Activated naive CD8-positive, alpha-beta T cell treated with anti-CD3 and anti-CD28 coated beads for 36 hours (primary cell): ENCODE data around the gene SEC24D. TPM values are rescaled to one million over a fixed set of nuclear protein-coding genes. Genes with fewer than 3 reads are reported as not detected.

Source experiments
- DNase-seq: peaks from one replicate; pipeline ENCODE4 v3.0.0; 2021
- H3K27ac Mint-ChIP-seq: one replicate; pipeline ENCODE4 v1.8.0; 2022; ENCODE audit warnings: mild to moderate bottlenecking, moderate library complexity, mixed read lengths
- H3K27me3 Mint-ChIP-seq: one replicate; pipeline ENCODE4 v1.8.0; 2022; ENCODE audit warnings: mild to moderate bottlenecking, mixed read lengths
- H3K36me3 Mint-ChIP-seq: one replicate; pipeline ENCODE4 v1.8.0; 2021; ENCODE audit warnings: mild to moderate bottlenecking, mixed read lengths
- H3K4me1 Mint-ChIP-seq: one replicate; pipeline ENCODE4 v1.8.0; 2021; ENCODE audit warnings: mixed read lengths
- H3K4me3 Mint-ChIP-seq: one replicate; pipeline ENCODE4 v1.8.0; 2022; ENCODE audit warnings: mild to moderate bottlenecking, moderate library complexity, mixed read lengths
- H3K9me3 Mint-ChIP-seq: one replicate; pipeline ENCODE4 v1.8.0; 2022; ENCODE audit warnings: mixed read lengths
- total RNA-seq, 2 experiments: library from RNA; stranded (reverse); gene quantifications; one replicate each; pipeline ENCODE4 v1.2.3, GENCODE V29; 2021

SEC24D gene
- total RNA-seq, 2 experiments from 2014 or later: 19.6 to 22.5 TPM

GRCh38 chr4:118829107-118829506 is 6.8 kb downstream of the SEC24D start:
- H3K27me3 Mint-ChIP-seq: no peaks in the 10 kb centered on the region
- H3K36me3 Mint-ChIP-seq: peaks cover 19% of the 10 kb centered on the region
- no peak overlapping the region for H3K4me3 Mint-ChIP-seq
- H3K27ac Mint-ChIP-seq: no peak overlapping the region
- no peaks in the 10 kb centered on the region for H3K9me3 Mint-ChIP-seq
- DNase-seq: no peak
- peaks cover 24% of the 10 kb centered on the region for H3K4me1 Mint-ChIP-seq

- no peak for DNase-seq
- peaks cover 17% of the 10 kb centered on the region for H3K4me1 Mint-ChIP-seq
- no peak overlapping the region for H3K4me3 Mint-ChIP-seq
- no peaks in the 10 kb centered on the region for H3K27me3 Mint-ChIP-seq
- no peak overlapping the region for H3K27ac Mint-ChIP-seq
- peaks cover 19% of the 10 kb centered on the region for H3K36me3 Mint-ChIP-seq
- H3K9me3 Mint-ChIP-seq: no peaks in the 10 kb centered on the region
Observed at GRCh38 chr4:118826723-118827444, 9.0 kb downstream of the SEC24D start.

- no peak for DNase-seq
- Mint-ChIP-seq H3K27ac (no peak overlapping the region), H3K9me3 (no peaks in the 10 kb centered on the region), H3K4me3 (no peak overlapping the region), H3K4me1 (peaks cover 17% of the 10 kb centered on the region), H3K27me3 (no peaks in the 10 kb centered on the region), H3K36me3 (peaks cover 20% of the 10 kb centered on the region)
Observed at GRCh38 chr4:118825799-118826198, 10.1 kb downstream of the SEC24D start.

- H3K4me3 Mint-ChIP-seq: no peak overlapping the region
- no peak for DNase-seq
- H3K4me1 Mint-ChIP-seq: peaks cover 17% of the 10 kb centered on the region
- H3K27ac Mint-ChIP-seq: no peak overlapping the region
- peaks cover 18% of the 10 kb centered on the region for H3K36me3 Mint-ChIP-seq
- no peaks in the 10 kb centered on the region for H3K27me3 Mint-ChIP-seq
- no peaks in the 10 kb centered on the region for H3K9me3 Mint-ChIP-seq
Observed at GRCh38 chr4:118824141-118824540, 11.8 kb downstream of the SEC24D start.

GRCh38 chr4:118823471-118823870 is 12.5 kb downstream of the SEC24D start:
- Mint-ChIP-seq H3K36me3 (peaks cover 12% of the 10 kb centered on the region), H3K9me3 (no peaks in the 10 kb centered on the region), H3K27me3 (no peaks in the 10 kb centered on the region), H3K27ac (no peak overlapping the region), H3K4me3 (no peak overlapping the region), H3K4me1 (peaks cover 14% of the 10 kb centered on the region)
- DNase-seq: no peak

GRCh38 chr4:118821590-118822293 is 14.2 kb downstream of the SEC24D start:
- Mint-ChIP-seq H3K4me3 (no peak overlapping the region), H3K27ac (no peak overlapping the region), H3K36me3 (peaks cover 12% of the 10 kb centered on the region), H3K4me1 (peaks cover 11% of the 10 kb centered on the region), H3K9me3 (no peaks in the 10 kb centered on the region), H3K27me3 (no peaks in the 10 kb centered on the region)
- DNase-seq: no peak

- Mint-ChIP-seq H3K4me3 (no peak overlapping the region), H3K4me1 (peaks cover 3% of the 10 kb centered on the region), H3K27me3 (no peaks in the 10 kb centered on the region), H3K9me3 (no peaks in the 10 kb centered on the region), H3K27ac (no peak overlapping the region), H3K36me3 (peaks cover 10% of the 10 kb centered on the region)
- DNase-seq: no peak
Observed at GRCh38 chr4:118817178-118817930, 18.6 kb downstream of the SEC24D start.

GRCh38 chr4:118816538-118817177 is 19.3 kb downstream of the SEC24D start:
- DNase-seq: no peak
- Mint-ChIP-seq H3K4me1 (peaks cover 2% of the 10 kb centered on the region), H3K36me3 (peaks cover 10% of the 10 kb centered on the region), H3K9me3 (no peaks in the 10 kb centered on the region), H3K4me3 (no peak overlapping the region), H3K27ac (no peak overlapping the region), H3K27me3 (no peaks in the 10 kb centered on the region)

GRCh38 chr4:118814891-118815290 is 21.0 kb downstream of the SEC24D start:
- Mint-ChIP-seq H3K27me3 (no peaks in the 10 kb centered on the region), H3K9me3 (no peaks in the 10 kb centered on the region), H3K27ac (no peak overlapping the region), H3K4me3 (no peak overlapping the region), H3K4me1 (peaks cover 2% of the 10 kb centered on the region), H3K36me3 (peaks cover 13% of the 10 kb centered on the region)
- no peak for DNase-seq

GRCh38 chr4:118814058-118814457 is 21.9 kb downstream of the SEC24D start:
- Mint-ChIP-seq H3K9me3 (no peaks in the 10 kb centered on the region), H3K27ac (no peak overlapping the region), H3K4me3 (no peak overlapping the region), H3K4me1 (peaks cover 2% of the 10 kb centered on the region), H3K36me3 (peaks cover 17% of the 10 kb centered on the region), H3K27me3 (no peaks in the 10 kb centered on the region)
- DNase-seq: no peak

- Mint-ChIP-seq H3K4me3 (no peak overlapping the region), H3K4me1 (peaks cover 2% of the 10 kb centered on the region), H3K9me3 (no peaks in the 10 kb centered on the region), H3K36me3 (peaks cover 19% of the 10 kb centered on the region), H3K27ac (no peak overlapping the region), H3K27me3 (no peaks in the 10 kb centered on the region)
- no peak for DNase-seq
Observed at GRCh38 chr4:118813561-118813960, 22.4 kb downstream of the SEC24D start.

GRCh38 chr4:118811832-118812231 is 24.1 kb downstream of the SEC24D start:
- H3K9me3 Mint-ChIP-seq: no peaks in the 10 kb centered on the region
- no peak for DNase-seq
- H3K4me1 Mint-ChIP-seq: peaks cover 2% of the 10 kb centered on the region
- H3K27me3 Mint-ChIP-seq: no peaks in the 10 kb centered on the region
- H3K4me3 Mint-ChIP-seq: no peak overlapping the region
- no peak overlapping the region for H3K27ac Mint-ChIP-seq
- peaks cover 19% of the 10 kb centered on the region for H3K36me3 Mint-ChIP-seq

GRCh38 chr4:118810991-118811764 is 24.7 kb downstream of the SEC24D start:
- Mint-ChIP-seq H3K9me3 (no peaks in the 10 kb centered on the region), H3K27me3 (no peaks in the 10 kb centered on the region), H3K27ac (no peak overlapping the region), H3K4me1 (no peaks in the 10 kb centered on the region), H3K36me3 (peaks cover 19% of the 10 kb centered on the region), H3K4me3 (no peak overlapping the region)
- no peak for DNase-seq

GRCh38 chr4:118807659-118808058 is 28.3 kb downstream of the SEC24D start:
- H3K4me1 Mint-ChIP-seq: no peaks in the 10 kb centered on the region
- H3K4me3 Mint-ChIP-seq: no peak overlapping the region
- H3K27ac Mint-ChIP-seq: no peak overlapping the region
- H3K27me3 Mint-ChIP-seq: no peaks in the 10 kb centered on the region
- peaks cover 13% of the 10 kb centered on the region for H3K36me3 Mint-ChIP-seq
- no peaks in the 10 kb centered on the region for H3K9me3 Mint-ChIP-seq
- no peak for DNase-seq
